ENCODE measurements around the gene ERC2.

Gene ERC2

DNA sequence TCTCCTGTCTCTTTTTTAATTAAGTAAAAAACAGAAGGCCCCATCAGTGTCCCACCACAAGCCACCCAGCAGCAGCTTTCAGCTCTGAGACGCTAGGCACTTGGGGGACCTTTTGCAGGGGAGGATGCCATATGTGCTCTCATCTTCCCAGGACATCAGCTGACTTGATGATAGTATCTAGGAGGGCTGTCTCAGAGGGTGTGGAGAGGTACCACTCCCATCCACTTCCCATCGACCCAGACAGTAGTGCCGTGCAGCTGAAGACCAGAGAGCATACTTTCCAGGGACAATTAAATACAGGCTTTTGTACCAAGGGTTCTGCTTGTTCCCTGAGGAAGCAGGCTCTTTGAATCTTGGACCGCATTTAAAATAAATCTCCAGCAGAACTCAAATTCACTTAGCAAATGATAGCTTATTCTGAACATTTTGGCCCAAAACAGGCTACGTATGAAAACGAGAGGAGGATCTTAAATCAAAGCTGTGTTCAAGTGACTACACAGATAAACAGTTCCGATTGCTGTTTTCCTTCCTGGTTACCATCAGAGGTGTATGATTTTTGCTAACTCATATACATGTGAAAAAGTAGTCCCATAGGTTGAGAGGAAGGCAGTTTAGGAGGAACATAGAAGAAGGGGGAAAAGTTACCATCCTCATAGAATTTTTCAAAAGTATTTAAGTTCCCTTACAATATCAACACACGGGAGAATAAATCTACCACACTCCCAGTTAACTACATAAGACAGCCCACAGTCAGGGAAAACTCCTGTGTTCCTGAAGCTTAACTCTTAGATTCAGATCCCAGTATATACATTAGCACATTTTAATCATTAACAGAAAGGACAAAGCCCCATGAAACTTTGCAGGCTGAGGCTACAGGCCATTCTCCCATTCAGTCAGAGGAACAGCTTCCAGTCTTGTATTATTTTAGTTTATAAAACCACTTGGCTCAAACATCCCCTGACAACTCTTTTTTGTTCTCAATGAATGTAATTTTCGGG is 990.7 kb downstream of the ERC2 start:
- TF ChIP-seq, protein P1, sequence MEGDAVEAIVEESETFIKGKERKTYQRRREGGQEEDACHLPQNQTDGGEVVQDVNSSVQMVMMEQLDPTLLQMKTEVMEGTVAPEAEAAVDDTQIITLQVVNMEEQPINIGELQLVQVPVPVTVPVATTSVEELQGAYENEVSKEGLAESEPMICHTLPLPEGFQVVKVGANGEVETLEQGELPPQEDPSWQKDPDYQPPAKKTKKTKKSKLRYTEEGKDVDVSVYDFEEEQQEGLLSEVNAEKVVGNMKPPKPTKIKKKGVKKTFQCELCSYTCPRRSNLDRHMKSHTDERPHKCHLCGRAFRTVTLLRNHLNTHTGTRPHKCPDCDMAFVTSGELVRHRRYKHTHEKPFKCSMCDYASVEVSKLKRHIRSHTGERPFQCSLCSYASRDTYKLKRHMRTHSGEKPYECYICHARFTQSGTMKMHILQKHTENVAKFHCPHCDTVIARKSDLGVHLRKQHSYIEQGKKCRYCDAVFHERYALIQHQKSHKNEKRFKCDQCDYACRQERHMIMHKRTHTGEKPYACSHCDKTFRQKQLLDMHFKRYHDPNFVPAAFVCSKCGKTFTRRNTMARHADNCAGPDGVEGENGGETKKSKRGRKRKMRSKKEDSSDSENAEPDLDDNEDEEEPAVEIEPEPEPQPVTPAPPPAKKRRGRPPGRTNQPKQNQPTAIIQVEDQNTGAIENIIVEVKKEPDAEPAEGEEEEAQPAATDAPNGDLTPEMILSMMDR (IDR thresholded peaks at IDR 0.05; ENCODE audit: extremely low read depth, missing control alignments): no peak

DNA sequence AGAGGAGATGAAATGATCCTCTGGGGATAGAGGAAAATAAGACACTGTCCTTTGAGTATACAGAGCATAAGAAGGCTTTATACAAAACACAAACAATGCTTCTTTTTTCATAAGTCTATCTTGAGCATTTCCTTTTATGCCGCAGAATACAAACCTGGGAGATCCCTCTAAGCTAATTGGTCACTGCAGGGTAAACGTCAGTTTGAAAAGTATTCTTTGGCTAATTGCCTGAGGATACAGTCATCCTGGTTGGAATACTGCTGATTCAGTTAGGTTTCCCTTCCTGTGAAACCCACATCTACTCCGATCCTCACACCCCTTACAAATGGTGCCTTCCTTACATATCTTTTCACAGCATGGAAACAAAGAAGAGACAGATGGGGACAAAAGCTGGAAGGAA is 991.8 kb downstream of the ERC2 start:
- DNase-seq (ENCODE audit: low spot score): no peak
- TF ChIP-seq, protein P1 (IDR thresholded peaks at IDR 0.05; ENCODE audit: extremely low read depth, missing control alignments): no peak

More for the DNA sequence above, 990.7 kb downstream of the ERC2 start:
- DNase-seq (ENCODE audit: low spot score): no peak

DNA sequence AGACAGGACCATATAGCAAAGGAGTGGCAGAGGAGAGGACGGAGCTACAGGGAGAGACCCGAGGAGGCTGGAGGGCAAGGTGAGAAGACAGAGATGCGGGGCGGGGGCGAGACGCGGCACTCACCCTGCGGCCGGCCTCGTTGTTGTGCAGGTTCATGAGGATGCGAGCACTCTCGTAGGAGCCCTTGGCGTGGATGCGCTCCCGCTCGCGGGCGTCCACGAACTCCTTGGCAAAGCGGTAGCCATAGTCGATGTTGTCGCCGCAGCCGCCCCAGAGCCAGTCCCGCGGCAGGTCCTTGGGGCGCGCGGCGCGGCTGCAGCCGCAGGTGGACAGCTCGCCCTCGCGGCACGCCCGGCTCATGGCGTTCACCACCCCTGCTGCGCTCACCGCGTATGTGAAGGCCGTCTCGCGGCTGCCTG is 994.0 kb downstream of the ERC2 start:
- TF ChIP-seq, protein P1 (IDR thresholded peaks at IDR 0.05; ENCODE audit: extremely low read depth, missing control alignments): no peak
- DNase-seq (ENCODE audit: low spot score): no peak

DNA sequence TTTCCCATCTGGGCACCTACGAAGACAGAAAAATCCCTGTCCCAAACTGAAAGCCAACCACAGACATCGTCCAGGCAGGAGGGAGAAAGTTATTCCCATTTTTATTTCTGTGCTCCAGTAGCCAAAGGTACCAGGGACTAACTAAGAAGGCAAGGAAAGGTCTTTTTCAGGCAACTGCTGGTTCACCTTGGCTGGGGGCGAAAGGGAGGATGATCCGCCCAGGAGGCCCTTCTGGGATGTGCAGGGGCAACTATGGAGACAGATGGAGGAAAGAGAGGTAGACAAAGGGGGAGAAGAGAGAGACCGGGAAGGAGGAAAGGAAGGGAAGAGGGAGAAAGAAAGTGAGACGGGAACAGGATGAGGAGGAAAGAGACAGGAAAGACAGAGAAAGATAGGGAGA is 994.5 kb downstream of the ERC2 start:
- TF ChIP-seq, protein P1 (IDR thresholded peaks at IDR 0.05; ENCODE audit: extremely low read depth, missing control alignments): no peak
- no peak for DNase-seq (ENCODE audit: low spot score)

DNA sequence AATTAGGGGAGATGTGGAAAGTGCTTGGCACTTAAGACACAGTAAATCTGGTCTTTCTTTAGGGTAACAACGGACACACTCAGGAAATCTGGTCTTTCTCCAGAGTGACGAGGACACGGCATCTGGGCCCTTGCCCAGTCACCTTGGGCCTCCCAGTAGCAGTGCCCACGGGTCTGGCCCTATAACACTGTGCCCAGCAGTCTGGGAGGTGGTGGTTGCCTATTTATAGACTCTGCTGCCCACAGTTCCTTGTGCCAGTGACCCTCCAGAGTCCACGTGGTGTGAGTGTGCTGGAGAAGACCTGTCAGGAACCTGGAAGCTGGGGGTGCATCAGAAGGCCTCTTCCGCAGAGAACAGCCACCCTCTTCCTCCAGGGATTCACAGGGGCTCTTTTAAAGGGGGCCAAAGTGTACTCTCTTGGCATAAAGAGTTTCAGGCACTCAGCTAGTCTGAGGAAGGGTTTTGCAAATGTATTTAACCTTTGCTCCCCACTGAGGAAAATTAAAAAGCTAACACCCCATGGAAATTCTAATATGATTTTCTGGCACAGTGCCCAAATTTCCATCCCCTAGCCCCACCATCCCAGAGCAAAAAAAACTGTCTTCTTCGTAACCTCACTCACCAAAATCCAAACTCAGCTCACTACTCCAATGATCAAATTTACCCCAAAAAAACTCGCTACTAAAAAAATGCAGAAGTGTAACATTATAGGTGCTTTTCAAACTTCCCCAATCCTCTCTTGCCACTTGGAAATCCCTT is 996.6 kb downstream of the ERC2 start:
- TF ChIP-seq, protein P1 (IDR thresholded peaks at IDR 0.05; ENCODE audit: extremely low read depth, missing control alignments): no peak
- no peak for DNase-seq (ENCODE audit: low spot score)

DNA sequence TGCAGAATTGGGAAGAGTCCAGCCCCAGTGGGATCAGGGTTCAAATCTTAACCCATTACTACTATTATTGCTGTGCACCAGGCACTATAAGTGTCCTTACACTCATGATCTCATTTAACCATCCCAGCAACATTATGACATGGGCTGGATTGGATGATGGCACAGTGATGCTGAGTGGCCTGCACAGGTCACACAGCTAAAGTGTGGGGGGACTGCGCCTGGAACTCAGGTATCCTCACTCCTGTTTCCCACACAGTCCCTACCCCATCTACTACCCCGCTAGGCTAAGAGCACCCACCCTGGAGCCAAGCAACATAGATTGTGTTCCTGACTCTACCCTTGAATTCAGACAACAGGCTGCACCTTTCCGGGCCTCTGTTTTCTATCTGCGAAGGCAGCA is 997.2 kb downstream of the ERC2 start:
- DNase-seq (ENCODE audit: low spot score): no peak
- TF ChIP-seq, protein P1 (IDR thresholded peaks at IDR 0.05; ENCODE audit: extremely low read depth, missing control alignments): no peak
